ENCODE results near the gene UBR7. TPM values are rescaled to one million over a fixed set of nuclear protein-coding genes. Genes with fewer than 3 reads are reported as not detected.
"Not testable (repeated sequence)": the region's sequence is repeated elsewhere in the genome, so short reads cannot be mapped to it uniquely, and the experiment has no call there.

Gene UBR7
- total RNA-seq, 1 experiment from 2014 or later = 28.9 TPM

GRCh38 chr14:93168610-93169009 lies 38.4 kb upstream of the UBR7 start:
- not testable (repeated sequence) for DNase-seq (ENCODE audit: low spot score); ATAC-seq; H3K4me1 Mint-ChIP-seq; H3K9me3 Mint-ChIP-seq; H3K27me3 Mint-ChIP-seq (ENCODE audit: low read depth); H3K36me3 Mint-ChIP-seq; H3K4me3 Mint-ChIP-seq; H3K27ac Mint-ChIP-seq
- POLR2A ChIA-PET = interaction anchor here (0.6 kb wide), 2 partner anchors 420 to 1128 kb away, joined by 4 read pairs; partner anchors contain the start of gene LGMN
- TF ChIP-seq GABPB1 (CRISPR knock-in tag; IDR thresholded peaks at IDR 0.05) = 0 out of 2 replicates have a peak, but pooled peaks have one; percentile 20
- CTCF ChIA-PET = interaction anchor here (1.2 to 2.0 kb wide), 3 partner anchors 8 to 178 kb away, joined by 4 to 10 read pairs (median 9); no protein-coding TSS in a partner anchor

- peak; percentile 54; the same call in 1 of the 2 replicates for TF ChIP-seq NFYB (CRISPR knock-in tag; conservative IDR thresholded peaks at IDR 0.05; ENCODE audit: low read depth)
- H3K9me3 Mint-ChIP-seq; ATAC-seq; DNase-seq (ENCODE audit: low spot score); H3K27ac Mint-ChIP-seq; H3K4me1 Mint-ChIP-seq; H3K4me3 Mint-ChIP-seq; H3K36me3 Mint-ChIP-seq; POLR2A ChIA-PET; H3K27me3 Mint-ChIP-seq (ENCODE audit: low read depth): not testable (repeated sequence)
- CTCF ChIA-PET = interaction anchor here (1.0 to 2.0 kb wide), 4 partner anchors 8 to 179 kb away, joined by 3 to 10 read pairs (median 6); no protein-coding TSS in a partner anchor
Measured at GRCh38 chr14:93169619-93170018, 37.4 kb upstream of the UBR7 start.

GRCh38 chr14:93170141-93170540 lies 36.9 kb upstream of the UBR7 start:
- CTCF ChIA-PET = interaction anchor here (1.0 to 2.0 kb wide), 2 partner anchors 10 to 14 kb away, joined by 3 to 10 read pairs; no protein-coding TSS in a partner anchor
- H3K36me3 Mint-ChIP-seq; H3K9me3 Mint-ChIP-seq; H3K27me3 Mint-ChIP-seq (ENCODE audit: low read depth); POLR2A ChIA-PET; H3K4me1 Mint-ChIP-seq; ATAC-seq; H3K4me3 Mint-ChIP-seq; H3K27ac Mint-ChIP-seq; DNase-seq (ENCODE audit: low spot score): not testable (repeated sequence)

- H3K9me3 Mint-ChIP-seq = no peaks in the 10 kb centered on the region
- no peak overlapping the region for H3K4me3 Mint-ChIP-seq
- H3K4me1 Mint-ChIP-seq = no peaks in the 10 kb centered on the region
- ChIA-PET CTCF (interaction anchor here (0.7 to 1.3 kb wide), 3 partner anchors 36 to 484 kb away, joined by 3 to 7 read pairs (median 3); partner anchors contain the start of gene UBR7), POLR2A (no interaction called here)
- ATAC-seq (no peak), DNase-seq (ENCODE audit: low spot score) (no peak)
- H3K36me3 Mint-ChIP-seq = no peaks in the 10 kb centered on the region
- H3K27ac Mint-ChIP-seq = no peak overlapping the region
- H3K27me3 Mint-ChIP-seq (ENCODE audit: low read depth) = no peaks in the 10 kb centered on the region
- no peak for TF ChIP-seq ZNF512 (CRISPR knock-in tag; IDR thresholded peaks at IDR 0.05; ENCODE audit: borderline replicate concordance)
- TF ChIP-seq AR (CRISPR knock-in tag; IDR thresholded peaks at IDR 0.05) = no peak
- no peak for TF ChIP-seq SMAD3 (CRISPR knock-in tag; IDR thresholded peaks at IDR 0.05; ENCODE audit: borderline replicate concordance)
- TF ChIP-seq FOXJ3 (CRISPR knock-in tag; IDR thresholded peaks at IDR 0.05; ENCODE audit: borderline replicate concordance) = no peak
- no peak for TF ChIP-seq ATF6 (CRISPR knock-in tag; IDR thresholded peaks at IDR 0.05)
- no peak for TF ChIP-seq ZNF425 (CRISPR knock-in tag; conservative IDR thresholded peaks at IDR 0.05)
- TF ChIP-seq ZNF317 (CRISPR knock-in tag; IDR thresholded peaks at IDR 0.05; ENCODE audit: borderline replicate concordance, low read depth) = no peak
- no peak for TF ChIP-seq ZNF138 (CRISPR knock-in tag; conservative IDR thresholded peaks at IDR 0.05)
- no peak for TF ChIP-seq GRHL2 (CRISPR knock-in tag; IDR thresholded peaks at IDR 0.05; ENCODE audit: insufficient replicate concordance, severe bottlenecking)
- no peak for TF ChIP-seq FOXP4 (CRISPR knock-in tag; IDR thresholded peaks at IDR 0.05)
- TF ChIP-seq ZNF281 (CRISPR knock-in tag; IDR thresholded peaks at IDR 0.05) = no peak
Measured at GRCh38 chr14:93171376-93171775, 35.7 kb upstream of the UBR7 start.
